Thyroid gland (tissue), 4 donors: ENCODE measurements around the gene ADGRB3.

ENCODE experiments used
- POLR2A ChIP-seq, 2 donors: fragments of 450-650 bp; IDR thresholded peaks; one replicate each; pipeline ENCODE4 v1.6.1; 2017; ENCODE audit warnings: antibody characterized with exemption in 2 of 2, mild to moderate bottlenecking in 2 of 2, moderate library complexity in 1 of 2
- TF ChIP-seq, protein P1 (sequence below), 6 experiments: fragments of 200-600 bp in 3 of 6; fragments of 450-650 bp in 3 of 6; sonication (generic) in 3 of 6; IDR thresholded peaks; one replicate each; pipeline ENCODE4 v1.5.1; 2016 to 2019; ENCODE audit warnings: antibody characterized with exemption in 6 of 6, mild to moderate bottlenecking in 2 of 6, inconsistent platforms in 1 of 6, moderate library complexity in 1 of 6

GRCh38 chr6:68876792-68877493, 241.9 kb downstream of the ADGRB3 start:
- TF ChIP-seq, protein P1, sequence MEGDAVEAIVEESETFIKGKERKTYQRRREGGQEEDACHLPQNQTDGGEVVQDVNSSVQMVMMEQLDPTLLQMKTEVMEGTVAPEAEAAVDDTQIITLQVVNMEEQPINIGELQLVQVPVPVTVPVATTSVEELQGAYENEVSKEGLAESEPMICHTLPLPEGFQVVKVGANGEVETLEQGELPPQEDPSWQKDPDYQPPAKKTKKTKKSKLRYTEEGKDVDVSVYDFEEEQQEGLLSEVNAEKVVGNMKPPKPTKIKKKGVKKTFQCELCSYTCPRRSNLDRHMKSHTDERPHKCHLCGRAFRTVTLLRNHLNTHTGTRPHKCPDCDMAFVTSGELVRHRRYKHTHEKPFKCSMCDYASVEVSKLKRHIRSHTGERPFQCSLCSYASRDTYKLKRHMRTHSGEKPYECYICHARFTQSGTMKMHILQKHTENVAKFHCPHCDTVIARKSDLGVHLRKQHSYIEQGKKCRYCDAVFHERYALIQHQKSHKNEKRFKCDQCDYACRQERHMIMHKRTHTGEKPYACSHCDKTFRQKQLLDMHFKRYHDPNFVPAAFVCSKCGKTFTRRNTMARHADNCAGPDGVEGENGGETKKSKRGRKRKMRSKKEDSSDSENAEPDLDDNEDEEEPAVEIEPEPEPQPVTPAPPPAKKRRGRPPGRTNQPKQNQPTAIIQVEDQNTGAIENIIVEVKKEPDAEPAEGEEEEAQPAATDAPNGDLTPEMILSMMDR (IDR thresholded peaks at IDR 0.05): peak in 3 of 6 experiments; percentile 13 to 37 (median 22)
- no peak for TF ChIP-seq POLR2A (IDR thresholded peaks at IDR 0.05)
